Measurements from ENCODE around the gene ATP10B.

- TF ChIP-seq CTCF (IDR thresholded peaks at IDR 0.05): no peak
- TF ChIP-seq POLR2A (IDR thresholded peaks at IDR 0.05): no peak
These were observed 330.7 kb downstream of the ATP10B start for GRCh38 chr5:160521392-160521663.

Measured in Peyer's patch (tissue), 4 donors.